Neural progenitor cell (in vitro differentiated cells): ENCODE measurements around the gene ARHGAP4. TPM values are rescaled to one million over a fixed set of nuclear protein-coding genes. Genes with fewer than 3 reads are reported as not detected.

Experiments
- DNase-seq: peaks from one replicate; pipeline ENCODE4 v3.0.0-alpha.2; 2016; ENCODE audit warnings: low spot score
- H2AFZ ChIP-seq: fragments of 200-600 bp; sonication (generic); replicated peaks from 2 replicates; pipeline ENCODE4 v1.6.1; 2016; ENCODE audit warnings: antibody characterized with exemption
- H3F3A ChIP-seq: fragments of 200-600 bp; sonication (generic); 2 replicates; pipeline ENCODE4 v1.6.1; 2016; ENCODE audit warnings: antibody characterized with exemption, low read depth
- H3K27ac ChIP-seq: fragments of 200-600 bp; sonication (generic); 2 replicates; pipeline ENCODE4 v1.5.1; 2016; ENCODE audit warnings: mild to moderate bottlenecking
- H3K27me3 ChIP-seq: fragments of 200-600 bp; sonication (generic); 2 replicates; pipeline ENCODE4 v1.6.1; 2016; ENCODE audit warnings: mild to moderate bottlenecking, moderate library complexity
- H3K36me3 ChIP-seq: fragments of 200-600 bp; sonication (generic); 2 replicates; pipeline ENCODE4 v1.5.1; 2016
- H3K4me1 ChIP-seq: fragments of 200-600 bp; sonication (generic); 2 replicates; pipeline ENCODE4 v1.6.1; 2016; ENCODE audit warnings: mixed run types
- H3K4me2 ChIP-seq: fragments of 200-600 bp; sonication (generic); 2 replicates; pipeline ENCODE4 v1.6.1; 2016
- H3K4me3 ChIP-seq: fragments of 200-600 bp; sonication (generic); 2 replicates; pipeline ENCODE4 v1.5.1; 2016
- H3K79me2 ChIP-seq: fragments of 200-600 bp; sonication (generic); 2 replicates; pipeline ENCODE4 v1.6.1; 2016; ENCODE audit warnings: low read depth
- H3K9ac ChIP-seq: fragments of 200-600 bp; sonication (generic); 2 replicates; pipeline ENCODE4 v1.6.1; 2016
- H3K9me3 ChIP-seq: fragments of 200-600 bp; sonication (generic); 2 replicates; pipeline ENCODE4 v1.5.1; 2016; ENCODE audit warnings: low read depth
- H4K20me1 ChIP-seq: fragments of 200-600 bp; sonication (generic); 2 replicates; pipeline ENCODE4 v1.6.1; 2016; ENCODE audit warnings: low read depth
- H3K27ac Mint-ChIP-seq: 3 replicates; pipeline ENCODE4 v1.8.0; 2021; ENCODE audit warnings: mixed read lengths
- H3K27me3 Mint-ChIP-seq: 2 replicates; pipeline ENCODE4 v1.8.0; 2022; ENCODE audit warnings: low read depth, mild to moderate bottlenecking, inconsistent platforms, moderate library complexity, mixed read lengths; ENCODE audit not compliant: insufficient read depth
- H3K36me3 Mint-ChIP-seq: 3 replicates; pipeline ENCODE4 v1.8.0; 2021; ENCODE audit warnings: mixed read lengths
- H3K4me1 Mint-ChIP-seq: 3 replicates; pipeline ENCODE4 v1.8.0; 2021; ENCODE audit warnings: mixed read lengths
- H3K4me3 Mint-ChIP-seq: 3 replicates; pipeline ENCODE4 v1.8.0; 2021; ENCODE audit warnings: mild to moderate bottlenecking, moderate library complexity, mixed read lengths
- H3K9me3 Mint-ChIP-seq: 3 replicates; pipeline ENCODE4 v1.8.0; 2020; ENCODE audit warnings: mixed read lengths
- EZH2 ChIP-seq: fragments of 200-600 bp; sonication (generic); IDR thresholded peaks from 2 replicates; pipeline ENCODE4 v1.6.1; 2017; ENCODE audit warnings: antibody characterized with exemption, mild to moderate bottlenecking, moderate library complexity
- EZH2phosphoT487 ChIP-seq: fragments of 200-600 bp; sonication (generic); IDR thresholded peaks from 2 replicates; pipeline ENCODE4 v1.6.1; 2017; ENCODE audit warnings: antibody characterized with exemption
- total RNA-seq: library from RNA; depleted of rRNA; stranded (reverse); fragments of >200 nt; gene quantifications from 2 replicates; pipeline ENCODE4 v1.2.3, GENCODE V29; 2015; ENCODE audit warnings: low replicate concordance
- TF ChIP-seq, protein P1 (sequence below): fragments of 200-600 bp; sonication (generic); IDR thresholded peaks from 2 replicates; pipeline ENCODE4 v1.5.1; 2017; ENCODE audit warnings: antibody characterized with exemption, mild to moderate bottlenecking

ARHGAP4 gene
- total RNA-seq, 1 donor from 2014 or later, result 5.1 TPM

DNA sequence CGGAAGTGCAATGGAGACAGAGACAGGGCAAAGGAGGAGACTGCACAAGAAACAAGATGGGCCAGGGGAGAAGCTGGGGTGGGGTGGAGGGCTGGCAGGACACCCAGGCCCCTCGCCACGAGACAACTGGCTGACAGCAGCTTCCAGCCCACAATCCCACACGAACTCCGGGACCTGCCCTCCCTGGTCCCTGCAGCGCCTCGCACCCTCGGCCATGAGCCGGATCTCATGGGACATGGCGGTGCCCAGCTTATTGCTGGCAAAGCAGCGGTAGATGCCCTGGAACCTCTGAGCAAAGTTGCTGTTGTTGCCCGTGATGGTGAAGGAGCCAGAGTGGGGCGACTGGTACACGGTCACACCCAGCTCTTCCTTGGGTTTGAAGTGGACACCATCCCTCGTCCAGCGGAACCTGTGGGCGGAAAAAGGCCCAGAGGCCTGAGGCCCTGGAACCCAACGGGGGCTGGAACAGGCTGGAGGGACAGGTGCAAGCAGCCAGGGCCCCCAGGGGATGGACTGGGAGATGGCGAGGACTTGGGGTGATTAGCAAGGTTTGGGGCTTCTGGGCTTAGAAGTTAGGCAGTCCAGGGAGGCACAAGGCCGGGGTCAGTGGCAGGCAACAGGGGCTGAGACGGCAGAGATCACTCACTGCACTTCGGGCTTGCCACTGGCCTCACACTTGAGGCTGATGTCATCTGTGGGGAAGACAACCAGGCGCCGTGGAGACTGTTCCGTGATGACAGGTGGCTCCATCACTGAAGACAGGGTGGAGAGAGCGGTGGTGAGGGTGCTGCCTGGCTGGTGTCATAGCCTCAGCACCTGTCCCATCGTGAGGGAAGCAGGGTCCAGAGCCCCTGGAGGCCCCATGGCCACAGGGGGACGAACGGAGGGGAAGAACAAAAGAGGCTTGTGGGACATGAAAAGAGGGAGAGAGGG lies 53.9 kb downstream of the ARHGAP4 start:
- no peak overlapping the region for H3K9ac ChIP-seq
- no peak overlapping the region for H2AFZ ChIP-seq
- peaks cover 5% of the 10 kb centered on the region for H3F3A ChIP-seq
- Mint-ChIP-seq H3K9me3 (peaks cover 26% of the 10 kb centered on the region), H3K36me3 (no peaks in the 10 kb centered on the region), H3K27me3 (peaks cover 19% of the 10 kb centered on the region), H3K27ac (peak overlapping the region; percentile 66), H3K4me1 (peaks cover 43% of the 10 kb centered on the region), H3K4me3 (peak overlapping the region; percentile 11)
- H4K20me1 ChIP-seq, result peaks cover 19% of the 10 kb centered on the region
- H3K4me3 ChIP-seq, result no peak overlapping the region
- no peaks in the 10 kb centered on the region for H3K27me3 ChIP-seq
- TF ChIP-seq EZH2, result no peak
- no peak for TF ChIP-seq EZH2phosphoT487
- TF ChIP-seq, protein P1, sequence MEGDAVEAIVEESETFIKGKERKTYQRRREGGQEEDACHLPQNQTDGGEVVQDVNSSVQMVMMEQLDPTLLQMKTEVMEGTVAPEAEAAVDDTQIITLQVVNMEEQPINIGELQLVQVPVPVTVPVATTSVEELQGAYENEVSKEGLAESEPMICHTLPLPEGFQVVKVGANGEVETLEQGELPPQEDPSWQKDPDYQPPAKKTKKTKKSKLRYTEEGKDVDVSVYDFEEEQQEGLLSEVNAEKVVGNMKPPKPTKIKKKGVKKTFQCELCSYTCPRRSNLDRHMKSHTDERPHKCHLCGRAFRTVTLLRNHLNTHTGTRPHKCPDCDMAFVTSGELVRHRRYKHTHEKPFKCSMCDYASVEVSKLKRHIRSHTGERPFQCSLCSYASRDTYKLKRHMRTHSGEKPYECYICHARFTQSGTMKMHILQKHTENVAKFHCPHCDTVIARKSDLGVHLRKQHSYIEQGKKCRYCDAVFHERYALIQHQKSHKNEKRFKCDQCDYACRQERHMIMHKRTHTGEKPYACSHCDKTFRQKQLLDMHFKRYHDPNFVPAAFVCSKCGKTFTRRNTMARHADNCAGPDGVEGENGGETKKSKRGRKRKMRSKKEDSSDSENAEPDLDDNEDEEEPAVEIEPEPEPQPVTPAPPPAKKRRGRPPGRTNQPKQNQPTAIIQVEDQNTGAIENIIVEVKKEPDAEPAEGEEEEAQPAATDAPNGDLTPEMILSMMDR, result no peak
- no peak for DNase-seq
- no peaks in the 10 kb centered on the region for H3K9me3 ChIP-seq
- no peaks in the 10 kb centered on the region for H3K36me3 ChIP-seq
- peaks cover 7% of the 10 kb centered on the region for H3K4me1 ChIP-seq
- H3K79me2 ChIP-seq, result no peaks in the 10 kb centered on the region
- no peak overlapping the region for H3K27ac ChIP-seq
- no peak overlapping the region for H3K4me2 ChIP-seq

DNA sequence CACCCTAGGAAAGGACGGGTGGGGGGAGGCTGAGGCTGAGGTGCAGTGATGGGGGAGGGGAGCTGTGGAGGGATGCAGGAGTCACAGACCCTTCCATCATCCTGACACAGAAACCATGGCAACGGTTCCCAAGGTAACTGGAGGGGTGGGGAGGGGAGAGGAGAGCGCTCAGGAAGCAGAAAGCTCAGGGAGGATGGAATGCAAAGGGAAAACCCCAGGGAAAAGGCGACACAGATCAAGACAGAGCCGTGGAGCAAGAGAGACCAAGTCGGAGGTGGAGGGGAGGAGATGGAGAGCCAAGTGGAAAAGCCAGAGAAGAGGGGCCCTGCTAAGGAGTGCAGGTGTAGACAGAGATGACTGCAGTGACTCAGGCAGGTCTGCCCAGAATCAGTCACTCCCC lies 54.6 kb downstream of the ARHGAP4 start:
- Histone ChIP-seq H3K9me3 (no peaks in the 10 kb centered on the region), H3K27me3 (no peaks in the 10 kb centered on the region), H3K79me2 (no peaks in the 10 kb centered on the region), H3K4me1 (peaks cover 7% of the 10 kb centered on the region), H2AFZ (no peak overlapping the region), H3F3A (peaks cover 5% of the 10 kb centered on the region), H3K4me3 (no peak overlapping the region), H3K4me2 (no peak overlapping the region), H4K20me1 (peaks cover 19% of the 10 kb centered on the region), H3K27ac (no peak overlapping the region), H3K36me3 (no peaks in the 10 kb centered on the region), H3K9ac (no peak overlapping the region)
- H3K4me3 Mint-ChIP-seq, result no peak overlapping the region
- peaks cover 43% of the 10 kb centered on the region for H3K4me1 Mint-ChIP-seq
- no peak overlapping the region for H3K27ac Mint-ChIP-seq
- TF ChIP-seq, protein P1, result no peak
- no peak for TF ChIP-seq EZH2phosphoT487
- peaks cover 20% of the 10 kb centered on the region for H3K27me3 Mint-ChIP-seq
- peaks cover 25% of the 10 kb centered on the region for H3K9me3 Mint-ChIP-seq
- peak; percentile 63 for DNase-seq
- H3K36me3 Mint-ChIP-seq, result no peaks in the 10 kb centered on the region

DNA sequence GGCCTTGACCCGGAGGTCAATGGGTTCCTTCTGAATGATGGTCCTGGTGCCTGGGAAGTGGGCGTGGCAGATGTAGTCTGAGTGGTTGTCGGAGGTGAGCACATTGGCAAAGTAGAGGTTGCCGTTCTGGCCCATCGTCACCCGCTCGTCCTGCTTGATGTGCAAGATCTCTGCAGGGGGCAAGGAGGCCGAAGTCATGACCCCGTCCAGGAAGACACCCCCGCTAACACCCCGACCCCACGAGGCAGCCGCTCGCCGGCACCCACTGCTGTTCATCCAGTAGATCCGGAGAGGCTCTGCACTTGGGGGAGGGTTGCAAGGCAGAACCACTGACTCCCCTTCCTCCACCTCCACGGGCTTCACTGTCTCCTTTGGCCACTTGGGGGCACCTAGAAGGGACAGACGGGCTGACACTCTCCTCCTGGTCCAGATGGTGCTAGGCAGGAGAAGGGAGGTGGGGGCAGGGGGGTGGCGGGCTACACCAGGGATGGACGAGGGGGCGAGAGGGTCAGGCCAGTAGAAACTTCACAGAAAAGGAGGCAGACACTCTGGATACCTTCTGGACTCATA lies 55.2 kb downstream of the ARHGAP4 start:
- DNase-seq, result no peak

More for the DNA sequence above, 55.2 kb downstream of the ARHGAP4 start:
- no peak overlapping the region for H3K4me3 Mint-ChIP-seq
- no peaks in the 10 kb centered on the region for H3K27me3 ChIP-seq
- no peaks in the 10 kb centered on the region for H3K9me3 ChIP-seq
- H3K36me3 Mint-ChIP-seq, result peaks cover under 1% of the 10 kb centered on the region
- peaks cover 38% of the 10 kb centered on the region for H3K4me1 Mint-ChIP-seq
- no peak overlapping the region for H3K4me3 ChIP-seq
- H3K4me2 ChIP-seq, result no peak overlapping the region
- TF ChIP-seq, protein P1, result no peak
- TF ChIP-seq EZH2 (no peak), EZH2phosphoT487 (no peak)
- no peak overlapping the region for H3K27ac ChIP-seq
- peaks cover 22% of the 10 kb centered on the region for H3K9me3 Mint-ChIP-seq
- H3K4me1 ChIP-seq, result peaks cover 7% of the 10 kb centered on the region
- H3K27ac Mint-ChIP-seq, result no peak overlapping the region
- peaks cover 19% of the 10 kb centered on the region for H4K20me1 ChIP-seq
- H2AFZ ChIP-seq, result no peak overlapping the region
- no peaks in the 10 kb centered on the region for H3K36me3 ChIP-seq
- peaks cover 5% of the 10 kb centered on the region for H3F3A ChIP-seq
- no peak overlapping the region for H3K9ac ChIP-seq
- peaks cover 16% of the 10 kb centered on the region for H3K27me3 Mint-ChIP-seq
- no peaks in the 10 kb centered on the region for H3K79me2 ChIP-seq
